8988T (cell line): Measurements from ENCODE around the gene MYCL.

Experiments
- DNase-seq: peaks from one replicate; pipeline ENCODE4 v3.0.0; 2011

MYCL gene

GRCh38 chr1:39901714-39902459 lies at the start of gene MYCL:
TSS of gene MYCL (minus strand) at chr1:39901917. CDS start at chr1:39901434, 483 bp downstream.
- DNase-seq: peak; percentile 82

- DNase-seq: no peak
Observed at GRCh38 chr1:39949891-39950290, 48.2 kb upstream of the MYCL start.

DNA sequence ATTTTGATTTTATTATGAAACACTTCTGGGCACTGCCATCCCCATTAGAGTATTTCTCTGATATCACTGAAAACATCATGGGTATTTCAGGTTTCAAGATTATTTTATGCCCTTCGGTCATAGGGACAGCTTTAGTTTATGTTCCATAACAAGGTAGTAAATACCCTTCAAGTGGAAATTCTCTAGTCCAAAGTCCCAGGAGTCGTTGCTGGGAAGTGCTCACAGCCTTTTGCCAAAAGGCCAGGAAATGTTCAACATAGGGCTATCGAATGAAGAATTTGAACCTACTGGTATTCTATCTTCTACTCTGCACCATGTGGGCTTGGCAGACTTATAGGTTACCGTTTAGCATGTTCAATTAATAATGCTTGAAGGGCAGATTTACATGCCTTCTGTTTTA lies 45.5 kb upstream of the MYCL start:
- no peak for DNase-seq

DNA sequence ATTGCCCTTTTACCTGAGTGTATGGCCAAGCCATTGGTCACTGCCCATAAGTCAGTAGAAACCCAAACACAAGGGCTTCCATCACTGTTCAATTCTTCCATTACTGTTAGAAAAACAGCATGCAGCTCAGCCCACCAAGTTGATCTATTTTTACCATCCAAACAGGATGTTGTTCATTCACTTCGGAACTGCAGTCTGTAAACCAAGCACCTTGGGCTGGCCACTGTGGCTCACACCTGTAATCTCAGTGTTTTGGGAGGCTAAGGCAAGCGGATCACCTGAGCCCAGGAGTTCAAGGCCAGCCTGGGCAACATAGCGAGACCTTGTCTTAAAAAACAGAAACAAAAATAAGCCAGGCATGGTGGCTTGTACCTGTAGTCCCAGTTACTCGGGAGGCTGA lies 44.5 kb upstream of the MYCL start:
- DNase-seq: no peak

- DNase-seq: no peak
Observed at GRCh38 chr1:39944410-39945112, 42.8 kb upstream of the MYCL start.

GRCh38 chr1:39943471-39944290 lies 42.0 kb upstream of the MYCL start:
- no peak for DNase-seq

- no peak for DNase-seq
Observed at GRCh38 chr1:39940980-39941871, 39.5 kb upstream of the MYCL start.

- DNase-seq: no peak
Observed at GRCh38 chr1:39940253-39940652, 38.5 kb upstream of the MYCL start.

DNA sequence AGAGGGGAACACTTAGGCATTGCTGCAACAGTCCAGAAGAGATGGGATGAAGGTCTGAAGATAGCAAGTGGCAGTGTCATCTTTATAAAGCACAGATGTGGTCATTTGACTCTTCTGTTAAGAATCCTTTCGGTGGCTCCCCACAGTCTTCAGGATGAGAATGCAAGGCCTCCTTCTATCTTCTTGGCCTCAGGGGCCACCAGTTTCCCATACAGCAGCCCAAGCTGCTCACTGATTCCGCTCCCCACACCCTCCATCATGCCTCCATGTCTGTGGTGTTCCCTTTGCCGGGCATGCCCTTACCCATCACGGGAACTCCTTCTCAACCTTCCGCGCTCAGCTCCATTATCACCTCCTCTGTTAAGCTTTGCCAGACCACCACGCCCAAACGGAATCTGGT lies 37.1 kb upstream of the MYCL start:
- DNase-seq: no peak

DNA sequence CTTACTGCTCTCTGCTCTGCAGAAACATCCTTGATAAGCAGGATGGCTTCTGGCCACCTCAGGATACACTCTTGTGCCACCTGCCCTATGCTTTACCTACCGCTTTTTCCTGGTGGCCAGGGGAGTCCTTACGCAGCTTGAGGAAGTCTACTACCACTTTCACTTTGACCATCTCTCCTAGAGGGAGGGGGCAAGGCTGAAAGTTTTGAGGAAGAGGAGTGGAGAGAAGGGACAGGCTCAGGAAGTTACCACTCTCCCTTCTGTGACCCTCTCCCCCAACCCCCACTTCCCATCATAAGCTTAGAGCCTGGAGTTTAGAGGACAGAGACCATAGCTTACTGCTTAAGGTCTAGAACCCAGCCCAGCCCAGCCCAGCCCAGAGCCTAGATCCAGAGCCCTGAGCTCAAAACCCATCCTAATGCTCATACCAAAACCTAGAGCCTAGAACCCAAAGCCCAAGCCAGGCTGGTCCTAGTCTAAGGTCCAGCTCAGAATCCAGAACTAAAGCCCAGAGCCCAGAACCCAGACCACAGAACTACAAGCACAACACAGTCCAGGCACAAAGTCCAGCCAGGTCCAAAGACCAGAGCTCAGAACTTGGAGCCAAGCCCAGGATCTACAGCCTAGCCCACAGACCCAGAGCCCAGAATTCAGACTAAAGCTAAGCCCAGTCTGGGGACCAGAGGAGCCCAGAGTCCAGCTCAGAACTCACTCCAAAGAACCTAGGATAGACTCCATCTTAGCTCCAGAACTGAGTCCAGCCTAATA lies 35.2 kb upstream of the MYCL start:
- DNase-seq: no peak

GRCh38 chr1:39933956-39934941 lies 32.5 kb upstream of the MYCL start:
- no peak for DNase-seq

DNA sequence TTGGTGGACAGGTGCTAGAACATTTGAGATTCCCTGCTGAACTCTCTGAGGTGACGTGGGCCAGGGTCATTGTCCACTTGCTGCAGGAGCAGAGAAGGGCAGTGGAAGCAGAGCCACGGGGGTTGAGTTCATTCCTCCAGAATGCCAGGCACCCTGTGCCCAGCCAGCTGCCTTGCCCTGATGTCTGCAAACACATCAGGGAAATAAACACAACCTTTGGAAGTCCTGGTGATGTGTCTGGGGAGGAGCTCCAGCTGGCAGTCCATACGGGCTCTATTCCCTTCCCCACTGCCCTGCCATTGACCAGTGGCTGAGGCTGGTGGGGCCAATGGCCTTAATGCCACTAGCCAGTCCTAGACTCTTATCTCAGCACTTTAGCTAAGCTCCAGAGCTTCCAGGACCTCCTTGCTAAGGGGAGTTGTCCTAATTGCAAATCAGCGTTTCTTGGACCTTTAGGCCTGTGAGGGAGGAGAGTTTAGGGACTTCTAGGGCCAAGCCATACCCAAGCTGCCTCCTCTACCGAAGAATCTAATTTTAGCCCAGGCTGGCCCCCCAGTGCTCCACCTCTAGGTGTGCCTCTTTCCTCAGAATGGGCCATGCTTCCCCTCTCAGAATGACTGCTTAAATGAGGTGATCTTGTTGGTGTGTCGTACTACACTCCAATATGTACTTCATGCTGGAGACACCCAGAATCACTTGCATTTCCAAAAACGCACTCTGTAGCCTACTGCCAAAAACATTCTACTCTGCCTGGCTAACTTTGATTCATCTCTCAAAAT lies 27.3 kb upstream of the MYCL start:
- DNase-seq: no peak

- no peak for DNase-seq
Observed at GRCh38 chr1:39927538-39927937, 25.8 kb upstream of the MYCL start.

GRCh38 chr1:39926820-39927219 lies 25.1 kb upstream of the MYCL start:
- DNase-seq: no peak

GRCh38 chr1:39926343-39926793 lies 24.7 kb upstream of the MYCL start:
- no peak for DNase-seq

- no peak for DNase-seq
Observed at GRCh38 chr1:39925721-39926342, 24.1 kb upstream of the MYCL start.

- DNase-seq: no peak
Observed at GRCh38 chr1:39922251-39922688, 20.6 kb upstream of the MYCL start.

- DNase-seq: peak; percentile 49
Observed at GRCh38 chr1:39919545-39919944, 17.8 kb upstream of the MYCL start.

GRCh38 chr1:39917825-39918224 lies 16.1 kb upstream of the MYCL start:
- DNase-seq: no peak
